NCI-H2029 treated with DMSO at 0.1 percent for 48 hours (cell line): ENCODE measurements around the gene ZNF544.

ENCODE experiments used
- DNase-seq: peaks from one replicate; lab custom pipeline; 2025; lab: John Stamatoyannopoulos, UW

The ZNF544 gene

GRCh38 chr19:58228585-58229254 is at the start of gene ZNF544:
Gene ZNF544 (plus strand): TSS chr19:58228914. CDS start chr19:58244024, 15,110 bp downstream.
- peak; percentile 39 for DNase-seq

- no peak for DNase-seq
Observed at GRCh38 chr19:58181902-58182576, 46.7 kb upstream of the ZNF544 start.

- peak; percentile 70 for DNase-seq
Observed at GRCh38 chr19:58182577-58182988, 46.1 kb upstream of the ZNF544 start.

GRCh38 chr19:58182989-58183816 is 45.5 kb upstream of the ZNF544 start, which contains the start of gene ZNF274:
Gene ZNF274 (plus strand): TSS chr19:58183061. CDS start chr19:58183966, 905 bp downstream.
- peak; percentile 54 for DNase-seq

GRCh38 chr19:58183817-58184215 is 44.9 kb upstream of the ZNF544 start:
- no peak for DNase-seq

GRCh38 chr19:58196901-58197616 is 31.7 kb upstream of the ZNF544 start:
- no peak for DNase-seq

- DNase-seq = no peak
Observed at GRCh38 chr19:58203814-58204475, 24.8 kb upstream of the ZNF544 start.

- no peak for DNase-seq
Observed at GRCh38 chr19:58204566-58204965, 24.1 kb upstream of the ZNF544 start.

- no peak for DNase-seq
Observed at GRCh38 chr19:58209577-58209976, 19.1 kb upstream of the ZNF544 start.

- DNase-seq = no peak
Observed at GRCh38 chr19:58212336-58213074, 16.2 kb upstream of the ZNF544 start.

GRCh38 chr19:58213075-58213369 is 15.7 kb upstream of the ZNF544 start:
- DNase-seq = no peak

GRCh38 chr19:58217069-58217481 is 11.6 kb upstream of the ZNF544 start:
- no peak for DNase-seq

- DNase-seq = no peak
Observed at GRCh38 chr19:58217607-58218391, 10.9 kb upstream of the ZNF544 start.

GRCh38 chr19:58218899-58219298 is 9.8 kb upstream of the ZNF544 start:
- DNase-seq = no peak

GRCh38 chr19:58227964-58228584 is 640 bp upstream of the ZNF544 start:
- DNase-seq = no peak

GRCh38 chr19:58229255-58229639 is 533 bp downstream of the ZNF544 start:
- no peak for DNase-seq

- no peak for DNase-seq
Observed at GRCh38 chr19:58237324-58237723, 8.6 kb downstream of the ZNF544 start.

GRCh38 chr19:58243351-58243750 is 14.6 kb downstream of the ZNF544 start:
- no peak for DNase-seq

GRCh38 chr19:58248886-58249285 is 20.2 kb downstream of the ZNF544 start:
- no peak for DNase-seq
